ENCODE measurements around the gene GALNT18.

GALNT18 gene

DNA sequence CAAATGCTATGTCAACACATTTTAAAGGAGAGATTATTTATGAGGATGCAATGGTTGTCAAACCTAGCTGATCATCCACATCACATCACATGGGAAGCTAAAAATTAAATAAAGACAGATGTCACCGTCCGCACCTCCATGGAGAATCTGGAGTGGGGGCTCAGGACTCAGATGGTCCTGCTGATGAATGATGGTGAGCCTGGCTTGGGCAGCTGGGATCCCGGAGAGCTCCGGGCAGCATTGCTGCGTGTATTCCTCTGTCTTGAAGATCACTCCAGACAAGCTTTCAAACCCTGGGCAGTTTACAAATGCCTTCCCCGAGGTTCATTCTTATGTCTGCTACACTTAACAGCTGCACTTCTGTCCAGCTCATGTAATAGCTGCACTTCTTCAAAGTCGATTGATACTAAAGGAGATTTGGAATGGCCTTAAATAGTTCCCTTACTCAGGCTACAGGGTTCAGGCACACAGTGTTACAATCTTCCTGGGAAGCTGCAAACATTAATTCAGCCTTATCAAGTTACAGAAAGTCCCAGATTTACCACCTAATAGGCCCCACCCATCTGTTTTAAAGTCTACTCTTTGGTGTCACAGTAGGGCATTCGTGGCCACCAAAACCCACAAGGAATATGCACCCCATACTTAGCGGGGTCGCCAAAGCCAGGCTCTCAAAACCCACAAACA is 234.0 kb downstream of the GALNT18 start:
- H3K27ac Mint-ChIP-seq: no peak overlapping the region
- no peaks in the 10 kb centered on the region for H3K36me3 Mint-ChIP-seq (ENCODE audit: low read depth)
- H3K4me1 Mint-ChIP-seq (ENCODE audit: low read depth): no peaks in the 10 kb centered on the region
- DNase-seq: no peak
- H3K9me3 Mint-ChIP-seq: no peaks in the 10 kb centered on the region
- H3K27me3 Mint-ChIP-seq: no peaks in the 10 kb centered on the region
- H3K4me3 Mint-ChIP-seq: no peak overlapping the region

DNA sequence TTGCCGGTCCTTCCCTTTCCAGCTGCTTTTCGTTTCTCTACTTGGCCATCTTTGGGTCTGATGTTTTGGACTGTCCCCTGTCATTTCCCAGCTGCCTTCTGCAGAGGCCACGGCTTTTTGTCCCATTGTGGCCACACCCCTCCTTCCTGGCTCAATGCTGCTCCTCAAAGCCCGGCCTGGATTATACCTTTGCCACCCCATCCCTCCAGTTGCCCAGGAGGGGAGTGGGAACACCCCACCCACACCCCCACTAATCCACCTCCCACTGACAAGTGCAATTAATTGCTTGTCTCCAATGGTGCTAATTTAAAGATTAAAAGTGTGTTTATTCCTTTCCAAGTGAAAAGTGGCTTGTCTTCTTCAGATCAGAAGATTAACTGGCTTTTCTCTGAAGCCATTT is 234.6 kb downstream of the GALNT18 start:
- H3K27me3 Mint-ChIP-seq: no peaks in the 10 kb centered on the region
- H3K9me3 Mint-ChIP-seq: no peaks in the 10 kb centered on the region
- H3K4me3 Mint-ChIP-seq: no peak overlapping the region
- DNase-seq: no peak
- H3K4me1 Mint-ChIP-seq (ENCODE audit: low read depth): no peaks in the 10 kb centered on the region
- no peak overlapping the region for H3K27ac Mint-ChIP-seq
- no peaks in the 10 kb centered on the region for H3K36me3 Mint-ChIP-seq (ENCODE audit: low read depth)

DNA sequence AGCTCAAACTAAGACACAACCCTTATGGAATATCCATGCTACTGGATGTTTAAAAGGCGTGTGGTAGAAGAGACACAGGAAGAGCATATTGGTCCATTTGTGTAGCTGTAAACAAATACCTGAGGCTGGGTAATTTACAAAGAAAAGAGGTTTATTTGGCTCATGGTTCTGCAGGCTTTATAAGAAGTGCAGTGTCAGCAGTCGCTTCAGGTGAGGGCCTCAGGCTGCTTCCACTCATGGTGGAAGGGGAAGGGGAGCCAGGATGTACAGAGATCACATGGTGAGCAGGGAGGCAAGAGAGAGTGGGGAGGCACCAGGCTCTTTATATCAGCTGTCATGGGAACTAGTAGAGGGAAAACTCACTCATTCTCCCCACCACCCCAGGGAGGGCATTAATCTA is 237.0 kb downstream of the GALNT18 start:
- H3K27me3 Mint-ChIP-seq: no peaks in the 10 kb centered on the region
- no peak for DNase-seq
- no peak overlapping the region for H3K27ac Mint-ChIP-seq
- no peaks in the 10 kb centered on the region for H3K4me1 Mint-ChIP-seq (ENCODE audit: low read depth)
- H3K4me3 Mint-ChIP-seq: no peak overlapping the region
- H3K9me3 Mint-ChIP-seq: no peaks in the 10 kb centered on the region
- no peaks in the 10 kb centered on the region for H3K36me3 Mint-ChIP-seq (ENCODE audit: low read depth)

DNA sequence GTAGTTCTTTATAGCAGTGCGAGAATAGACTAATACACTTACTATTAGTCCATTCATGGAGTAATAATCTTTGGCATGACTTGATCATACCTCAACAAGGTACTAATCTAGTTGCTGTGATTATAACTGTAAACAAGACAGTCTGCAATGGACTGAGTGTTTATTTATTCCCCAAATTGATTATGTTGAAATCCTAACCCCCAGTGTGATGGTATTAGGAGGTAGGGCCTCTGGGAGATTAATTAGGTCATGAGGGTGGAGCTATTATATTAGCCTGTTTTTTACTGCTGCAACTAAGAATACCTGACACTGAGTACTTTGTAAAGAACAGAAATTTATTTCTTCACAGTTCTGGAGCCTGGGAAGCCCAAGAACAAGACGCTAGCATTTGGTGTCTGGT is 237.8 kb downstream of the GALNT18 start:
- Mint-ChIP-seq H3K27ac (no peak overlapping the region), H3K4me1 (ENCODE audit: low read depth) (no peaks in the 10 kb centered on the region), H3K36me3 (ENCODE audit: low read depth) (no peaks in the 10 kb centered on the region), H3K9me3 (no peaks in the 10 kb centered on the region), H3K4me3 (no peak overlapping the region), H3K27me3 (no peaks in the 10 kb centered on the region)
- no peak for DNase-seq

DNA sequence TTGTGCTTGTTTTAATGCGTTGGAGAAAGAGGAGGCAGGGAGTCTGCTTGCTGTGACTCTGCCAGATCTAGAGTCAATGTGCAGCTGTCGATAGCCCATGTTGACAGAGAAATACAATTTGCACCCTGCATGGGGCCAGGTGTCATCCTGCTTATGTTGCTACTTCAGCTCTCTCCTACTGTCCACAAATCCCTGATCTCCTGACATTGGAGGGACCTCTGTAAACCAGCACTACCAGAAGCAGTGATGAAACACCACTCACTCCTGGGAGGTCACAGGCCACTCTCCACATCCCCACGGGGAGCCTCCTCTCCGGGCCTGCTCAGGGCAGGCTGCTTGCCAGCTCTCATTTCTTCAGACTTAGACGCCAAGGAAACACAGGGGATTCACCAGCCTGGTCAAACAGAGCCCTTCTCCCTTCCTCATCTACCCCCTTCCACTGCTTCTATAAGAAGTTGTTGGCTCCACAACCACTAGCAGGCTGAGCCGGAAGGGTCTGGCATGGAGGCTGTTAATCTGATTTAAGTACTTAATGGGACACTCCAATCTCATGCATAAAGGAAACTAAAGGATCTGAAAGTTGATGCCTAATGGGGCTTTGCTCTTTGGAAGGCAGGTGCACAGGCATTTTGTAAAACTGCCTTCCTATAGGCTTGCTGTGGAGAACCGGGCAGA is 238.8 kb downstream of the GALNT18 start:
- Mint-ChIP-seq H3K4me3 (no peak overlapping the region), H3K27me3 (no peaks in the 10 kb centered on the region), H3K36me3 (ENCODE audit: low read depth) (no peaks in the 10 kb centered on the region), H3K9me3 (no peaks in the 10 kb centered on the region), H3K27ac (no peak overlapping the region), H3K4me1 (ENCODE audit: low read depth) (no peaks in the 10 kb centered on the region)
- no peak for DNase-seq

DNA sequence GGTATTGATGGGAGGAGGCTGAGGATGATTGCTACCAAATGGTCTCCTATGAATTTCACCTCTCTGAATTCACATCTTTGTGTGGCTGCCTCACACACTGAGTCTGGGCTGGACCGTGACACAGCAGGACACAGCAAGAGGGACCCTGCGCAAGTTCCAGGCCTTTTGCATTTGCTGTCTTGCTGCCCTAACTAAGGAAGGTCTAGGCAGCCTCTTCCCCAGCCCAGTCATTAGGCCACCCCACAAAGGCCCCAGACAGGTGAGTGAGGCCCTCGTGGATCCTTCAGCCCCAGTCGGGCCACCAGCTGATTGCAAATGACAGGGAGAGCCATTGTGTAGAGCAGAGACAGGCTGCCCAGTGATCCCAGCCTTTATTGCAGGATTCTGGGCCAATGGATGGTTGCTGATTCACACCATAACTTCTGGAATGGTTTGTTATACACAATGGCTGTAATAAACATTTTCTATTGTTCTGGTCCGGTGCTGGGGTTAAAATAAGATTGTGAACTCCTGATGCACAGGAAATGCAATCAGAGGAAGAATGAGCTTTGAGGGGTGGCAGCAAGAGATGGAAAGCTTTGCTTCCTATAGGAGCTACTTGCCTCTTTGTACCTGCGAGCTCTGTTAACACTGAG is 240.2 kb downstream of the GALNT18 start:
- no peak overlapping the region for H3K4me3 Mint-ChIP-seq
- H3K27ac Mint-ChIP-seq: no peak overlapping the region
- H3K4me1 Mint-ChIP-seq (ENCODE audit: low read depth): no peaks in the 10 kb centered on the region
- H3K9me3 Mint-ChIP-seq: no peaks in the 10 kb centered on the region
- no peaks in the 10 kb centered on the region for H3K36me3 Mint-ChIP-seq (ENCODE audit: low read depth)
- DNase-seq: no peak
- no peaks in the 10 kb centered on the region for H3K27me3 Mint-ChIP-seq

DNA sequence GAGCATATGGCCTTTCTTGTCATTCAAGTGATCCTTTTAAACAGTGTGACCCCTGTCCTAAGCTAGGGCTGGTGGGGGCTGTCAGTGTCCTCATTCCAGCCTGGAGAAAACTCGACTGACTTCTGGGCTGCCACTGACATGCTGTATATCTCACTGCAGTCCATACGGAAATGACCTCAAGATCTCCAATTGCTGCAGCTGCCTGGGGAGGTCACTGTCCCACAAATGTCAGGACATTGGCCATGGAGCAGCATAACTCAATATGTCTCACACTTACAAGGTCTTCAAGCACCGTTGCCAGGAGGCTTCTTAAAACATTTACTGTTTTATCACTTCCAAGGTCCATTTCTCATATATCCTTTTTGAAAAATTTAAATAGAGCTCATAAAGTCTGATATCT is 240.9 kb downstream of the GALNT18 start:
- H3K4me1 Mint-ChIP-seq (ENCODE audit: low read depth): no peaks in the 10 kb centered on the region
- no peak overlapping the region for H3K4me3 Mint-ChIP-seq
- H3K36me3 Mint-ChIP-seq (ENCODE audit: low read depth): no peaks in the 10 kb centered on the region

DNA sequence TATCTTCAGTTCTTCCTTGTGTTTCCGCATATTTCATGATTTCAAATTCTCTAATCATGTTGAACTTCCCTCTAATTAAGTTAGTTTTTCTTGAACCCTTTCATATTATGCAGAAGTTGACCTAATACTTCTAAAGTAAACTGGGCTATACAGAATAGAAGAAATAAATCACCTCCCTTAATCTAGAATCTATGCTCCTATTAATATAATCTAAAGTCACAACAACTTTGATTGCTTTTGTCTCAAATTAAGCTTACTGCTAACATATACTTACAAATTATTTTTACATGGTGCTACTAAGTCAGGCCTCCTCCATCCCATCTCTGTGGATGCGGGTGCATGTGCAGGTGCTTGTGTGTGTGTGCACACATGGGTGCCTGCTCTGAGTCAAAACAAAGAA is 241.5 kb downstream of the GALNT18 start:
- H3K4me1 Mint-ChIP-seq (ENCODE audit: low read depth): no peaks in the 10 kb centered on the region
- no peak overlapping the region for H3K4me3 Mint-ChIP-seq
- no peaks in the 10 kb centered on the region for H3K9me3 Mint-ChIP-seq
- no peaks in the 10 kb centered on the region for H3K27me3 Mint-ChIP-seq
- DNase-seq: no peak
- H3K36me3 Mint-ChIP-seq (ENCODE audit: low read depth): no peaks in the 10 kb centered on the region
- no peak overlapping the region for H3K27ac Mint-ChIP-seq

More for the DNA sequence above, 240.9 kb downstream of the GALNT18 start:
- no peak for DNase-seq
- no peaks in the 10 kb centered on the region for H3K27me3 Mint-ChIP-seq
- H3K27ac Mint-ChIP-seq: no peak overlapping the region
- no peaks in the 10 kb centered on the region for H3K9me3 Mint-ChIP-seq

DNA sequence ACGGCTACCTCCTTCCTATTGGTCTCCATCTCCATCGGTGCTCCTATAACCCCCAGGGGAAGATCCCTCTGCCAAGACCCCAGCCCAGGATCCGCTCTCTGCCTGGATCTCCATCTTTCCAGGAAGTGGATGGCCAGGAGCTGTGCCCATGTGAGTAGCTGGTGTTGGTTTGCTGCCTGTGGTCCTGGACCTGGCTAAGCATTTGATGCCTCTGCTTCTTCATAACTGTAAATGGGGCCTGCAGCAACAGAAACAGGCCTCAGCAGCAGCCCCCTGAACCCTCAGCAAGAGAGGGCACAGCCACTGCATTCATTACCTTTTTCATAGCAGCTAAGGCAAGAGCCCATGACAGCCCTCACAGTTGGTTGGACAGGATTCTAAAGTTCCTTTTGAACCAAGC is 242.1 kb downstream of the GALNT18 start:
- no peaks in the 10 kb centered on the region for H3K27me3 Mint-ChIP-seq
- no peak for DNase-seq
- H3K4me3 Mint-ChIP-seq: no peak overlapping the region
- H3K9me3 Mint-ChIP-seq: no peaks in the 10 kb centered on the region
- H3K36me3 Mint-ChIP-seq (ENCODE audit: low read depth): no peaks in the 10 kb centered on the region
- no peaks in the 10 kb centered on the region for H3K4me1 Mint-ChIP-seq (ENCODE audit: low read depth)
- no peak overlapping the region for H3K27ac Mint-ChIP-seq

DNA sequence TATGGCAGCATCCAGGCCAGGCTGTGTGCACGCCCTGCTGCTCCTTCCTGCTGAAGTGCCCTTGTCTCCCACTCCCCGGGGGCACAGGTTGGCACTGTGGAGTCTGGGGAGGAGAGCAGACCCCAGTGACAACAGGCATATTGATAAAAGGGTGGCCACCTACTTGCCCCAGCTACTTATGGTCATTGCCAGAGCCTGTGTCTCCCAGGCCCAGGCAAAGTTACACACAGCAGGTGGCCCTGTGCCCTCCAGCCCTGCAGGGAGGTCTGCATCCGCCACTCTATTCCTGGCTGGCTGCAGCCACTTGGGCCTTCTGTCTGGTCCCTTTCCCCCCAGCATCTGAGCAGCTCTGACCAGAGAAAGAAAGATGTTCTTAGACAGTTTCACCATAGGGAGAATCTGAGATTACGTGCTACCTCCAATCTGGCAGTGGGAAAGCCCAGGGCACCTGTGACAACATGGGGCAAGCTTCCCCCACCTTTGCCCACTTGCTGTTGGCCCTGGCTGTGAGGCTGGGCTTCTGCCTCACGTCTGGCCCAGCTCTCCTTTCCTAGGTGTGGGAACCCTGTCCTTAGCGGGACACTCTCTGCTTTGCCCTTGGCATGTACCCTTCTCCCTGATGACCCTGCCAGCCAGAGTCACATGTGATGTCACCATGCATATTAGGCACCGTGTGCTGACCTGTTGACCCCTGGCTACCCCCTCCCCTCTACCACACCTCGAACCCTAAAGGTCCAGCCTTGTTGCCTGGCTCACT is 243.4 kb downstream of the GALNT18 start:
- Mint-ChIP-seq H3K27ac (no peak overlapping the region), H3K4me1 (ENCODE audit: low read depth) (no peaks in the 10 kb centered on the region), H3K9me3 (no peaks in the 10 kb centered on the region), H3K36me3 (ENCODE audit: low read depth) (no peaks in the 10 kb centered on the region), H3K4me3 (no peak overlapping the region), H3K27me3 (peaks cover 4% of the 10 kb centered on the region)
- no peak for DNase-seq

DNA sequence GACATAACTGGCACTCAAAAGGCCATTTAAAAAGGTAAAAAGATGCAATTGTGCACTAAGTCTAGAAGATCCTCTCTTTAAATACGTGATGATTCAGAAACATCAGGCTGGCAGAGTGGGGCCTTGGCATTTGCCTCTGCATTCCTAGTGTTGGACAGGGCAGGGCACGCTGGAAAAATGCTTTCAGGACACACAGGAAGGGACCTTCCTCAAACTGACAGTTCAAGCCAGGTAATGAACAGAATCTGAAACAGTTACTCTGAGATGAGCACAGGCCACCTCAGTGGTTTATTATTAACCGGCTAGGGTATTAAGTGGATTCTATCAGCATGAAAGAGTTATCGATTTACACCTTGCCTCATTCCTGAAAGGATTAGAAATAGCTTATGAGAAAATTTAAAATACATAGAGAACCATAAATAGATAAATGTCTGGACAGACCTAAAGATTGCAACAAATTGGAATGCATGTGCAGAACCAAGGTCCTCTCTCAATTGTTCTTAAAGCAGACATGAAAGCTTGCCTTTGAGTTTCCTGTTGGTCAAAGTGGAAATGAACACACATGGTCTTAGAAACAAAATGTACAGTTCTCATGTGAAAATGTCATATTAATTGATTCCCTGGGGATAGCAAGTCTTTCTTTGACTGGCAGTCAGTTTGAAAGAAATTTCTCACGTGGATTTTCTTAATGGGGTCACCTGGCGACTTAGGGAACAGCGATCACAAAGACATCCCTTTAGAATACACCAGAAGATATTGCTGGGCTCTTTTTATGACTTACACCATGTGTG is 247.3 kb downstream of the GALNT18 start:
- H3K9me3 Mint-ChIP-seq: no peaks in the 10 kb centered on the region
- H3K4me3 Mint-ChIP-seq: no peak overlapping the region
- no peak overlapping the region for H3K27ac Mint-ChIP-seq
- no peaks in the 10 kb centered on the region for H3K36me3 Mint-ChIP-seq (ENCODE audit: low read depth)
- no peak for DNase-seq
- peaks cover 11% of the 10 kb centered on the region for H3K27me3 Mint-ChIP-seq
- no peaks in the 10 kb centered on the region for H3K4me1 Mint-ChIP-seq (ENCODE audit: low read depth)

DNA sequence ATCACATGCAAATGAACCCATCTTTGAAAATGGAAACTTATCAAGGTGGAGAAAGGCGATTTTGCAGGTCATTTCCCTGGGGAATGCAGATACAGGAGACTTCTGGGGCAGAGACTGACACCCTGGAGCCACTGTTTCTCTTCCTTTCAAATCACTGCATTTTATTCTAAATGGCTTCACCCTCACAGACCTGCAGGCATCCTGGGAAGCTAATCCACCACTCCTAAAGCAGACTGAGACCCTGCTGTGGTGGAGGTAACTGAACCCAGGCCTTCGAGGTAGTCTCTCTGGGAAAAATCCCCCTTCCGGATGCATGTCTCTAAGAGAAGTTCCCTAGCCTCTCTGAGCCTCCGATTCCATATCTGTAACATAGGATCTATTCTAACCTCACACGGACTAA is 247.9 kb downstream of the GALNT18 start:
- no peaks in the 10 kb centered on the region for H3K36me3 Mint-ChIP-seq (ENCODE audit: low read depth)
- DNase-seq: no peak
- no peak overlapping the region for H3K27ac Mint-ChIP-seq
- no peaks in the 10 kb centered on the region for H3K9me3 Mint-ChIP-seq
- H3K4me1 Mint-ChIP-seq (ENCODE audit: low read depth): no peaks in the 10 kb centered on the region
- H3K27me3 Mint-ChIP-seq: peaks cover 11% of the 10 kb centered on the region
- H3K4me3 Mint-ChIP-seq: no peak overlapping the region

DNA sequence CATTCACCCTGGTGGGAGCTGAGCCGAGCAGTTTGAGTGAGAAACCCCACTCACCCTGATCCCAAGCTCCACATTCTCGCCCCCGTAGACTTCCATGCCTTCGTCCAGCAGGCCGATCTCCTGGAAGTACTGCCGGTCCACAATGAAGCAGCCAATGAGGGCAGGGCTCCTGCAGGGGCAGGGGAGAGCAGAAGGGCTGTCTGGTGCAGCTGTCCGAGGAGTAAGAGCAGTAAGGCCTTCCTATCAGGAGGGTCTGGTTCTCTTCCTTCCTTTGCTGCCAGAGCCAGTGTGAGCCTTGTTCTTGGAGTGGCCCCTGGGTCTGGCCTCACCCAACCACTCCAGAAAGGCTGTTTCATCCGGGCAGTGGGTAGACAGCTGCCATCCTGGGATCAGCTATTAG is 249.3 kb downstream of the GALNT18 start:
- Mint-ChIP-seq H3K27ac (no peak overlapping the region), H3K36me3 (ENCODE audit: low read depth) (no peaks in the 10 kb centered on the region), H3K9me3 (no peaks in the 10 kb centered on the region), H3K4me1 (ENCODE audit: low read depth) (no peaks in the 10 kb centered on the region), H3K27me3 (peaks cover 11% of the 10 kb centered on the region), H3K4me3 (no peak overlapping the region)
- no peak for DNase-seq

DNA sequence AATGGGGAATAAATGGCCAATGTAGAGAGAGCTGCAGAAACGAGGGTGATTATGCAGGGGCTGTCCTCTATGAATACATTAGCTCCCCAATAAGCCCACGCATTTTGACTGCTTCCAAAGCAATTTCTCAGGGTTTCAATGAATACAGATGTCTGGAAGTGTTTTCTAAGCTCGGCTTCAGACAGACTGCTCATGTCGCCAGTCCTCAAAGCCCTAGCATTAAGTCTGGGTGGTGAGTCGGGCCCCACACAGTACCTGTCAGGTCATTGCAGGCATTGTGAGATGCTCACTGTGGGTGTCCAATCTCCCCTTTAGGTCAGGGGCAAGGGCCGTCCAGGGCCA is 250.9 kb downstream of the GALNT18 start:
- no peaks in the 10 kb centered on the region for H3K36me3 Mint-ChIP-seq (ENCODE audit: low read depth)
- no peaks in the 10 kb centered on the region for H3K9me3 Mint-ChIP-seq
- H3K4me3 Mint-ChIP-seq: no peak overlapping the region
- no peak overlapping the region for H3K27ac Mint-ChIP-seq
- peaks cover 11% of the 10 kb centered on the region for H3K27me3 Mint-ChIP-seq
- no peaks in the 10 kb centered on the region for H3K4me1 Mint-ChIP-seq (ENCODE audit: low read depth)
- DNase-seq: no peak
